ENCODE data around the gene IRF2. TPM values are rescaled to one million over a fixed set of nuclear protein-coding genes. Genes with fewer than 3 reads are reported as not detected.

Gene IRF2
- total RNA-seq, 3 donors from 2014 or later (not counting 1 experiment from before 2014, with no cell fraction given), result 50.6 to 68.5 (median 59.8) TPM

DNA sequence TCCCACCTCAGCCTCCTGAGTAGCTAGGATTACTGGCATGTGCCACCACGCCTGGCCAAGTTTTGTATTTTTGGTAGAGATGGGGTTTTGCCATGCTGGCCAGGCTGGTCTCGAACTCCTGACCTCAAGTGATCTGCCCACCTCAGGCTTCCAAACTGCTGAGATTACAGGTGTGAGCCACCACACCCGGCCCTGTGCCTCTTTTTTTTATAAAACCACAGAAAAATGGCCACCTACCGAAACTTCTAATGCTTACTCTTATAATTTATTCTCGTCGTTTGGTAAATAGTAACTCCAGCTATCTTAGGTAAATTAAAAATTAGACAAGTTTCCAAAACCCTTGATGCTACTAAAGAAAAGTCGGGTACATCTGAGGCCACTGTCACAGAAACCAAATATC is 54.4 kb downstream of the IRF2 start:
- Histone ChIP-seq H3K27me3 (ENCODE audit: control insufficient read depth, insufficient read depth, low read length) (no peaks in the 10 kb centered on the region), H3K36me3 (ENCODE audit: control insufficient read depth, insufficient read depth, low read length) (peaks cover 31% of the 10 kb centered on the region), H3K4me1 (ENCODE audit: control insufficient read depth, insufficient read depth, low read length) (peaks cover 22% of the 10 kb centered on the region), H3K4me3 (ENCODE audit: low read length) (no peak overlapping the region), H3K9me3 (ENCODE audit: control insufficient read depth, insufficient read depth, low read length) (no peaks in the 10 kb centered on the region), H3K27ac (ENCODE audit: low read length) (no peak overlapping the region)
- Mint-ChIP-seq H3K4me3 (no peak overlapping the region), H3K27me3 (ENCODE audit: low read depth in 2 of 2) (no peaks in the 10 kb centered on the region), H3K4me1 (peaks cover 60 to 62% of the 10 kb centered on the region in 2 donors), H3K27ac (peak overlapping the region; percentile 83 to 92), H3K36me3 (peaks cover 7% of the 10 kb centered on the region), H3K9me3 (peaks cover 2 to 3% of the 10 kb centered on the region in 2 donors)
- WGBS (ENCODE audit: insufficient coverage), result 67% methylated on average over 4 of the region's 7 CpGs
- DNase-seq (no peak), ATAC-seq (no peak)
- TF ChIP-seq, protein P1, sequence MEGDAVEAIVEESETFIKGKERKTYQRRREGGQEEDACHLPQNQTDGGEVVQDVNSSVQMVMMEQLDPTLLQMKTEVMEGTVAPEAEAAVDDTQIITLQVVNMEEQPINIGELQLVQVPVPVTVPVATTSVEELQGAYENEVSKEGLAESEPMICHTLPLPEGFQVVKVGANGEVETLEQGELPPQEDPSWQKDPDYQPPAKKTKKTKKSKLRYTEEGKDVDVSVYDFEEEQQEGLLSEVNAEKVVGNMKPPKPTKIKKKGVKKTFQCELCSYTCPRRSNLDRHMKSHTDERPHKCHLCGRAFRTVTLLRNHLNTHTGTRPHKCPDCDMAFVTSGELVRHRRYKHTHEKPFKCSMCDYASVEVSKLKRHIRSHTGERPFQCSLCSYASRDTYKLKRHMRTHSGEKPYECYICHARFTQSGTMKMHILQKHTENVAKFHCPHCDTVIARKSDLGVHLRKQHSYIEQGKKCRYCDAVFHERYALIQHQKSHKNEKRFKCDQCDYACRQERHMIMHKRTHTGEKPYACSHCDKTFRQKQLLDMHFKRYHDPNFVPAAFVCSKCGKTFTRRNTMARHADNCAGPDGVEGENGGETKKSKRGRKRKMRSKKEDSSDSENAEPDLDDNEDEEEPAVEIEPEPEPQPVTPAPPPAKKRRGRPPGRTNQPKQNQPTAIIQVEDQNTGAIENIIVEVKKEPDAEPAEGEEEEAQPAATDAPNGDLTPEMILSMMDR (IDR thresholded peaks at IDR 0.05), result no peak
- intact Hi-C loops (cut with micrococcal nuclease), result no loop called here

DNA sequence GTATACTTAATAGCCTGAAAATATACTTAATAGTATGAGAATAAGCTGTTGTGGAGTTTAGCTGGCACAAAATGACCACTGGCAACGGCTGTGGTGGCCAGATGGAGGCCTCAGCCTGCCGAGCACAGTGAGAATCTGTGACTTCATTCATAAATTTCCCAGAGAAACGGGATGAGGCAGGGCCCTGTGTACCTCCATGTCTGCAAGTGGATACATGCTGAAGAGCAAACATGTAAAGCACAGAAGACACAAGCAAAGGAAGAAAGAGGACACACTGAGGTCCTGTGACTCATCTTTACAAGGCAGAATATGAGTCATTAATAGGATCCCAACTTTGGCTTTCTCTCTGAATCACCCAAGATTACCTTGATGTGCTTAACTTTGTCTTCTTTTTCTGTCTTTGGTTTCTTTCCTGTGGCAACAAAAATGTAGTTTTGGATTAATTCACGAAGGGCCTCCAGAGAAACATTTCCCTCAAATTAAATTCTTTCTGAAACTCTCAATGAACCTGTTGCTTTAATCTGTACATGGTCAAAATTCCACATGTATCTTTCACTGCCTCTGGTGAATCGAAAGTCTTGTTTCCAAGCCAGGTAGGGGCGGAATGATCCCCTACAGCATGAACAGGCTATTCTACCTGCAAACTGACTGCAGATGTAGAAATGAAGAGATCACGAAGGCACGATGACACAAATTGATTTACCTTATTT is 56.4 kb downstream of the IRF2 start:
- Mint-ChIP-seq H3K27me3 (ENCODE audit: low read depth in 2 of 2) (no peaks in the 10 kb centered on the region), H3K4me1 (peaks cover 57 to 59% of the 10 kb centered on the region in 2 donors), H3K4me3 (peak overlapping the region; percentile 43), H3K36me3 (peaks cover 7% of the 10 kb centered on the region), H3K9me3 (peaks cover 2 to 3% of the 10 kb centered on the region in 2 donors), H3K27ac (peak overlapping the region; percentile 87 to 92)
- TF ChIP-seq, protein P1 (IDR thresholded peaks at IDR 0.05), result no peak
- Histone ChIP-seq H3K27me3 (ENCODE audit: control insufficient read depth, insufficient read depth, low read length) (no peaks in the 10 kb centered on the region), H3K27ac (ENCODE audit: low read length) (peak overlapping the region; percentile 80), H3K9me3 (ENCODE audit: control insufficient read depth, insufficient read depth, low read length) (no peaks in the 10 kb centered on the region), H3K4me3 (ENCODE audit: low read length) (no peak overlapping the region), H3K36me3 (ENCODE audit: control insufficient read depth, insufficient read depth, low read length) (peaks cover 44% of the 10 kb centered on the region), H3K4me1 (ENCODE audit: control insufficient read depth, insufficient read depth, low read length) (peaks cover 22% of the 10 kb centered on the region)
- ATAC-seq (peak; percentile 43 to 61 (median 60)), DNase-seq (peak in 1 of 2 donors; percentile 62)
- intact Hi-C loops (cut with micrococcal nuclease), result loop anchor here (1.0 kb wide), 4 partner anchors 31 to 231 kb away; partner anchors contain the start of genes CASP3, IRF2 and PRIMPOL
- 80% methylated on average over 8 of the region's 8 CpGs for WGBS (ENCODE audit: insufficient coverage)

DNA sequence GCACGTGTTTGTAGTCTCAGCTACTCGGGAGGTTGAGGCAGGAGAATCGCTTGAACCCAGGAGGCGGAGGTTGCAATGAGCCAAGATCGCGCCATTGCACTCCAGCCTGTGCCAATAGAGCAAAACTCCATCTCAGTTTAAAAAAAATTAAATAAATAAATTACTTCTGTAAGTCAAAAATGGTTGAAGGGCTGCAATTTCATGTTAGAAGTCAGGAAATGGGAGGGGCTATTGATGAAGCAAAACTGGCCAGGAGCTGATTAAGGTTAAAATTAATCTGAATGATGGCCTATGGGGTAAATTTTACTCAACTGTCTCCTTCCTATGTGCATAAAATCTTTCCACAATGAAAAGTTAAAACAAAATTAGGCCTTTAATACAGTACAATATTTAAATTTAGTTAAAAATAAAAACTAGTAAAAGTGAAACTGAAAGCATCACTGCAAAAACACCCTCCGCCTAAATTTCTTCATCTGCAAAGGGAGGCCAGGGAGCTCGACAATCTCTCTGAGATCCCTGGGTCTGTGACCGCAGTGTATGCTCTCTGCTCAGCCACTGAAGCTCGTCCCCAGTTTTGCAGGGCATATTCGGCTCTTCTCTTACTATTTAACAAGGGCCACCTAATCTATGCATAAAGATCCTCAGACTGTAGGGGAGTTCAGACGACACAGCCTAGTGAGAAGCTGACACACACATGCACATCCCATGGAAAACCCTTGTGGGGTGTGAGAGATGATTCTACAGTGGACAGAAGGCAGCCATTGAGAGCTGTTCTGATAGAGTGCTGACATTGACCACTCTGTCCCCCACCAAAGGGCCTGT is 57.2 kb downstream of the IRF2 start:
- peaks cover 47% of the 10 kb centered on the region for H3K36me3 ChIP-seq (ENCODE audit: control insufficient read depth, insufficient read depth, low read length)
- H3K27ac Mint-ChIP-seq, result peak overlapping the region; percentile 87 to 92
- intact Hi-C loops (cut with micrococcal nuclease), result loop anchor here (1.0 kb wide), 4 partner anchors 32 to 232 kb away; partner anchors contain the start of genes CASP3, IRF2 and PRIMPOL
- ATAC-seq, result peak; percentile 82 to 86 (median 82)
- H3K4me3 Mint-ChIP-seq, result peak overlapping the region; percentile 80
- H3K9me3 Mint-ChIP-seq, result no peaks in the 10 kb centered on the region
- peak overlapping the region; percentile 80 for H3K27ac ChIP-seq (ENCODE audit: low read length)
- peaks cover under 1% of the 10 kb centered on the region for H3K36me3 Mint-ChIP-seq
- peaks cover 22% of the 10 kb centered on the region for H3K4me1 ChIP-seq (ENCODE audit: control insufficient read depth, insufficient read depth, low read length)
- no peaks in the 10 kb centered on the region for H3K9me3 ChIP-seq (ENCODE audit: control insufficient read depth, insufficient read depth, low read length)
- H3K4me3 ChIP-seq (ENCODE audit: low read length), result peak overlapping the region; percentile 16
- H3K27me3 ChIP-seq (ENCODE audit: control insufficient read depth, insufficient read depth, low read length), result no peaks in the 10 kb centered on the region
- H3K4me1 Mint-ChIP-seq, result peaks cover 56 to 59% of the 10 kb centered on the region in 2 donors
- no peaks in the 10 kb centered on the region for H3K27me3 Mint-ChIP-seq (ENCODE audit: low read depth in 2 of 2)
- TF ChIP-seq, protein P1 (IDR thresholded peaks at IDR 0.05), result no peak
- 51% methylated on average over 11 of the region's 12 CpGs for WGBS (ENCODE audit: insufficient coverage)
- DNase-seq, result peak; percentile 54 to 69
